H1 (cell line): ENCODE measurements around the gene CPNE5. TPM values are rescaled to one million over a fixed set of nuclear protein-coding genes. Genes with fewer than 3 reads are reported as not detected.

Experiments
- CTCF ChIA-PET: fragments of 300-600 bp; sonication (Branson Sonifier 250); formaldehyde crosslinking; loops from one replicate; lab custom pipeline; 2021; ENCODE audit not compliant: partially characterized antibody; lab: Charles Lee
- POLR2A ChIA-PET: fragments of 300-600 bp; sonication (Branson Sonifier 250); formaldehyde crosslinking; loops from one replicate; lab custom pipeline; 2021; ENCODE audit warnings: inconsistent platforms; ENCODE audit not compliant: partially characterized antibody; lab: Charles Lee
- DNase-seq, 2 experiments: peaks; one replicate each; pipeline versions ENCODE4 v3.0.0 to v3.0.0-alpha.2; 2010 to 2022; ENCODE audit warnings: low spot score in 2 of 2, low read depth in 1 of 2, mixed read lengths in 1 of 2
- FAIRE-seq: peaks from 2 replicates; lab custom pipeline; 2011; peaks lifted over from hg19 to GRCh38; lab: Jason Lieb, UNC
- H2AFZ ChIP-seq: 2 replicates; pipeline ENCODE4 v1.8.1; 2012; ENCODE audit warnings: low read length, inconsistent platforms
- H2AK5ac ChIP-seq: 2 replicates; pipeline ENCODE4 v1.6.1; 2013; ENCODE audit warnings: low read depth, low read length
- H2BK120ac ChIP-seq: replicated peaks from 2 replicates; pipeline ENCODE3; 2013; ENCODE audit warnings: low read depth, low read length, inconsistent platforms
- H2BK12ac ChIP-seq: 2 replicates; pipeline ENCODE4 v1.6.1; 2013; ENCODE audit warnings: low read depth, low read length
- H2BK15ac ChIP-seq: 2 replicates; pipeline ENCODE4 v1.6.1; 2013; ENCODE audit warnings: low read length
- H2BK20ac ChIP-seq: 2 replicates; pipeline ENCODE4 v1.6.1; 2013; ENCODE audit warnings: low read length
- H2BK5ac ChIP-seq: 2 replicates; pipeline ENCODE4 v1.6.1; 2013; ENCODE audit warnings: low read depth, low read length
- H3K14ac ChIP-seq: 2 replicates; pipeline ENCODE4 v1.6.1; 2013; ENCODE audit warnings: inconsistent platforms; ENCODE audit not compliant: insufficient read length
- H3K18ac ChIP-seq: 2 replicates; pipeline ENCODE4 v1.6.1; 2013; ENCODE audit warnings: low read length; ENCODE audit errors: extremely low read depth
- H3K23ac ChIP-seq: 2 replicates; pipeline ENCODE4 v1.6.1; 2013; ENCODE audit warnings: inconsistent platforms; ENCODE audit not compliant: insufficient read length
- H3K23me2 ChIP-seq: 2 replicates; pipeline ENCODE4 v1.6.1; 2013; ENCODE audit warnings: low read depth, low read length
- H3K27ac ChIP-seq: 2 replicates; pipeline ENCODE4 v1.6.1; 2011; ENCODE audit warnings: low read depth, low read length, inconsistent platforms
- H3K27me3 ChIP-seq, 4 experiments: replicated peaks in 1 of 4; 1 replicate in 1 of 4; 2 replicates in 3 of 4; pipeline versions ENCODE4 v1.6.1 to v1.8.1; 2011 to 2013; ENCODE audit warnings: low read length in 3 of 4, mild to moderate bottlenecking in 3 of 4, inconsistent platforms in 2 of 4, mixed read lengths in 2 of 4, moderate library complexity in 1 of 4; ENCODE audit not compliant: control insufficient read depth in 3 of 4, insufficient read depth in 3 of 4; ENCODE audit errors: extremely low read depth in 1 of 4
- H3K36me3 ChIP-seq, 4 experiments: 2 replicates each; pipeline versions ENCODE4 v1.6.1 to v1.8.1; 2011 to 2013; ENCODE audit warnings: mild to moderate bottlenecking in 4 of 4, low read length in 3 of 4, moderate library complexity in 2 of 4, control low read depth in 1 of 4, inconsistent platforms in 1 of 4; ENCODE audit not compliant: insufficient read depth in 4 of 4, control insufficient read depth in 2 of 4
- H3K4ac ChIP-seq: replicated peaks from 2 replicates; pipeline ENCODE3; 2013; ENCODE audit warnings: low read length, low read depth, mixed read lengths, inconsistent platforms; ENCODE audit not compliant: insufficient read length
- H3K4me1 ChIP-seq, 4 experiments: replicated peaks in 1 of 4; 1 replicate in 1 of 4; 2 replicates in 3 of 4; pipeline versions ENCODE4 v1.6.1 to v1.8.1; 2011 to 2013; ENCODE audit warnings: low read length in 3 of 4, inconsistent platforms in 2 of 4, mixed read lengths in 1 of 4; ENCODE audit not compliant: insufficient read depth in 4 of 4, control insufficient read depth in 3 of 4
- H3K4me2 ChIP-seq, 2 experiments: 2 replicates each; pipeline versions ENCODE4 v1.6.1 to v1.8.1; 2011 to 2013; ENCODE audit warnings: low read depth in 2 of 2, low read length in 2 of 2, control low read depth in 1 of 2, inconsistent platforms in 1 of 2, mild to moderate bottlenecking in 1 of 2; ENCODE audit not compliant: insufficient read depth in 1 of 2
- H3K4me3 ChIP-seq, 4 experiments: fragments of 200-600, 300-600 bp in 1 of 4; sonication (generic), shearing (Covaris generic), sonication (Bioruptor Twin) in 1 of 4; 2 replicates each; pipeline versions ENCODE4 v1.5.1 to v1.8.1; 2011 to 2016; ENCODE audit warnings: low read length in 4 of 4, low read depth in 3 of 4, control low read depth in 2 of 4, inconsistent platforms in 2 of 4, mild to moderate bottlenecking in 2 of 4, mixed read lengths in 1 of 4, moderate library complexity in 1 of 4; ENCODE audit not compliant: insufficient read depth in 2 of 4; ENCODE audit errors: extremely low read depth in 1 of 4
- H3K56ac ChIP-seq: replicated peaks from 2 replicates; pipeline ENCODE3; 2013; ENCODE audit warnings: low read depth, mild to moderate bottlenecking, mixed read lengths, low read length, inconsistent platforms; ENCODE audit not compliant: insufficient read length
- H3K79me1 ChIP-seq: 2 replicates; pipeline ENCODE4 v1.6.1; 2013; ENCODE audit warnings: low read depth, low read length, control low read depth
- H3K79me2 ChIP-seq, 2 experiments: 2 replicates each; pipeline versions ENCODE4 v1.6.1 to v1.8.1; 2012 to 2013; ENCODE audit warnings: low read length in 2 of 2, mild to moderate bottlenecking in 2 of 2, inconsistent platforms in 1 of 2; ENCODE audit not compliant: insufficient read depth in 2 of 2, control insufficient read depth in 1 of 2
- H3K9ac ChIP-seq, 4 experiments: replicated peaks in 1 of 4; 1 replicate in 1 of 4; 2 replicates in 3 of 4; pipeline versions ENCODE4 v1.6.1 to v1.8.1; 2011 to 2013; ENCODE audit warnings: low read depth in 3 of 4, low read length in 3 of 4, control low read depth in 2 of 4, mild to moderate bottlenecking in 2 of 4, moderate library complexity in 2 of 4, inconsistent platforms in 1 of 4; ENCODE audit errors: extremely low read depth in 1 of 4
- H3K9me3 ChIP-seq, 2 experiments: 2 replicates each; pipeline versions ENCODE4 v1.6.1 to v1.8.1; 2012 to 2013; ENCODE audit warnings: mild to moderate bottlenecking in 2 of 2, moderate library complexity in 2 of 2, control low read depth in 1 of 2, inconsistent platforms in 1 of 2, low read depth in 1 of 2, low read length in 1 of 2, mixed read lengths in 1 of 2; ENCODE audit not compliant: insufficient read depth in 2 of 2
- H4K20me1 ChIP-seq, 2 experiments: replicated peaks in 1 of 2; 2 replicates each; pipeline versions ENCODE3 to v1.8.1; 2011 to 2013; ENCODE audit warnings: inconsistent platforms in 2 of 2, low read length in 2 of 2, mild to moderate bottlenecking in 1 of 2; ENCODE audit not compliant: insufficient read depth in 2 of 2, control insufficient read depth in 1 of 2
- H4K5ac ChIP-seq: 2 replicates; pipeline ENCODE4 v1.6.1; 2013; ENCODE audit warnings: low read length, low read depth, mixed read lengths, inconsistent platforms; ENCODE audit not compliant: insufficient read length
- H4K8ac ChIP-seq: 2 replicates; pipeline ENCODE4 v1.8.0; 2013; ENCODE audit warnings: mild to moderate bottlenecking, moderate library complexity, low read length, inconsistent platforms; ENCODE audit not compliant: insufficient read depth; ENCODE audit errors: extremely low read depth
- H4K91ac ChIP-seq: replicated peaks from 2 replicates; pipeline ENCODE3; 2013; ENCODE audit warnings: low read length, mixed read lengths, inconsistent platforms; ENCODE audit not compliant: insufficient read length
- ASH2L ChIP-seq: fragments of 200-600, 300-600 bp; sonication (generic); IDR thresholded peaks from one replicate; pipeline ENCODE4 v1.7.1; 2017; ENCODE audit warnings: low read length
- BCL11A ChIP-seq, 2 experiments: IDR thresholded peaks; one replicate each; pipeline ENCODE4 v1.6.1; 2011; ENCODE audit warnings: low read depth in 2 of 2, low read length in 2 of 2, mild to moderate bottlenecking in 2 of 2
- CBX5 ChIP-seq: fragments of 300-800, 300-1000 bp; sonication (generic); IDR thresholded peaks from 2 replicates; pipeline ENCODE4 v1.7.1; 2016; ENCODE audit warnings: antibody characterized with exemption, low read length, low read depth
- CTBP2 ChIP-seq: IDR thresholded peaks from 2 replicates; pipeline ENCODE4 v1.7.0; 2011; ENCODE audit warnings: borderline replicate concordance, mild to moderate bottlenecking, moderate library complexity, mixed read lengths, low read length; ENCODE audit not compliant: insufficient read depth, insufficient read length
- EGR1 ChIP-seq: IDR thresholded peaks from 2 replicates; pipeline ENCODE4 v1.6.1; 2011; ENCODE audit warnings: low read depth, low read length, borderline replicate concordance
- FOSL1 ChIP-seq: IDR thresholded peaks from 2 replicates; pipeline ENCODE4 v1.6.1; 2011; ENCODE audit warnings: mild to moderate bottlenecking, low read depth, low read length, moderate library complexity; ENCODE audit not compliant: insufficient read depth
- JUND ChIP-seq: IDR thresholded peaks from 2 replicates; pipeline ENCODE4 v1.6.1; 2011; ENCODE audit warnings: mild to moderate bottlenecking, improper control_type of control experiment, low read length
- SP1 ChIP-seq: IDR thresholded peaks from 2 replicates; pipeline ENCODE4 v1.6.1; 2011; ENCODE audit warnings: low read depth, low read length
- SUZ12 ChIP-seq: fragments of 200-600 bp; sonication (generic); IDR thresholded peaks from 2 replicates; pipeline ENCODE4 v1.6.1; 2012; ENCODE audit warnings: mild to moderate bottlenecking, inconsistent platforms, low read length, moderate library complexity, mixed read lengths
- WGBS, 2 experiments: shearing (Covaris generic) in 1 of 2; methylation state at CpG; one replicate each; pipeline versions ENCODE4 v1.1.6 to v1.1.7; 2013 to 2015; ENCODE audit warnings: low lambda C conversion rate in 2 of 2, mixed read lengths in 2 of 2, inconsistent platforms in 1 of 2, low coverage in 1 of 2, missing lambda C conversion rate in 1 of 2; ENCODE audit not compliant: insufficient replicate concordance in 2 of 2, insufficient coverage in 1 of 2, insufficient read length in 1 of 2; ENCODE audit errors: extremely low coverage in 1 of 2, missing lambda C conversion rate in 1 of 2; 5-methylcytosine and 5-hydroxymethylcytosine counted together
- polyA plus RNA-seq, 7 experiments: library from polyadenylated mRNA; depleted of rRNA in 3 of 7; stranded (reverse) in 5 of 7; unstranded in 2 of 7; fragments of >200 nt in 5 of 7; fragments of 200-250 nt in 2 of 7; gene quantifications; 1 replicate in 5 of 7; 2 replicates in 1 of 7; 4 replicates in 1 of 7; pipeline versions ENCODE4 v1.2.1 to v1.2.3, GENCODE V29; 2011 to 2013; ENCODE audit warnings: missing spikeins in 2 of 7, mixed read lengths in 2 of 7
- total RNA-seq: library from RNA; stranded (reverse); fragmentation: NEBNext Ultra II Directional; extraction: Animal tissue kit (Norgen Biotek cat#: 25700); gene quantifications from 2 replicates; pipeline ENCODE4 v1.2.1, GENCODE V29; 2021
- TF ChIP-seq, protein P1 (sequence below): IDR thresholded peaks from 2 replicates; pipeline ENCODE4 v1.6.1; 2012; ENCODE audit warnings: inconsistent platforms
- TF ChIP-seq, protein P2 (sequence below): IDR thresholded peaks from 2 replicates; pipeline ENCODE4 v1.6.1; 2012; ENCODE audit warnings: inconsistent platforms

CPNE5 gene
- total and polyA plus RNA-seq, 2 of the 8 experiments (the other 6 are each of a cell fraction or from before 2014, with no cell fraction given): 0.88 to 1.8 TPM

- Histone ChIP-seq H2BK120ac (no peak overlapping the region), H3K36me3 (no peaks in the 10 kb centered on the region), H2AFZ (no peak overlapping the region), H2AK5ac (no peak overlapping the region), H3K79me2 (no peaks in the 10 kb centered on the region), H2BK20ac (no peak overlapping the region), H3K9me3 (no peaks in the 10 kb centered on the region), H4K5ac (no peak overlapping the region), H3K14ac (no peak overlapping the region), H3K4me2 (no peak overlapping the region), H3K18ac (no peak overlapping the region; the same call in 1 of the 2 replicates), H3K79me1 (no peaks in the 10 kb centered on the region), H3K9ac (no peak overlapping the region), H3K56ac (no peak overlapping the region), H3K23ac (no peak overlapping the region), H4K20me1 (no peaks in the 10 kb centered on the region), H4K8ac (no peak overlapping the region), H3K4me1 (peaks cover 0 to 9% (median 2%) of the 10 kb centered on the region in 4 experiments; a peak in 5 of 7 replicates), H3K4me3 (no peak overlapping the region), H4K91ac (peak overlapping the region; percentile 34), H3K27ac (no peak overlapping the region), H3K23me2 (no peaks in the 10 kb centered on the region), H2BK15ac (peak overlapping the region; percentile 40; the same call in 1 of the 2 replicates), H3K4ac (no peak overlapping the region), H2BK12ac (0 out of 2 replicates have a peak overlapping the region, but pooled peaks have one; percentile 27), H3K27me3 (no peaks in the 10 kb centered on the region; a peak in 2 of 7 replicates), H2BK5ac (no peak overlapping the region)
- ChIA-PET CTCF (interaction anchor here (0.6 to 2.3 kb wide), 9 partner anchors 9 to 58 kb away, joined by 3 to 8 read pairs (median 3); no protein-coding TSS in a partner anchor), POLR2A (no interaction called here)
- TF ChIP-seq, protein P1, sequence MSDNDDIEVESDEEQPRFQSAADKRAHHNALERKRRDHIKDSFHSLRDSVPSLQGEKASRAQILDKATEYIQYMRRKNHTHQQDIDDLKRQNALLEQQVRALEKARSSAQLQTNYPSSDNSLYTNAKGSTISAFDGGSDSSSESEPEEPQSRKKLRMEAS: no peak
- no peak for TF ChIP-seq JUND
- no peak for TF ChIP-seq EGR1
- TF ChIP-seq, protein P2, sequence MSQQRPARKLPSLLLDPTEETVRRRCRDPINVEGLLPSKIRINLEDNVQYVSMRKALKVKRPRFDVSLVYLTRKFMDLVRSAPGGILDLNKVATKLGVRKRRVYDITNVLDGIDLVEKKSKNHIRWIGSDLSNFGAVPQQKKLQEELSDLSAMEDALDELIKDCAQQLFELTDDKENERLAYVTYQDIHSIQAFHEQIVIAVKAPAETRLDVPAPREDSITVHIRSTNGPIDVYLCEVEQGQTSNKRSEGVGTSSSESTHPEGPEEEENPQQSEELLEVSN: no peak
- no peak for TF ChIP-seq SP1
- no peak for TF ChIP-seq ASH2L
- no peak for TF ChIP-seq CBX5
- no peak for TF ChIP-seq SUZ12
- no peak for TF ChIP-seq CTBP2
- TF ChIP-seq FOSL1: no peak
- TF ChIP-seq BCL11A (IDR thresholded peaks at IDR 0.05; ENCODE audit: low read depth in 2 of 2, low read length in 2 of 2): no peak
- WGBS, 2 experiments: 92% methylated on average over 12 of the region's 12 CpGs; no CpG with 5 or more reads in 1 of the 2 experiments
- FAIRE-seq (no peak), DNase-seq (no peak)
These were observed 15.7 kb downstream of the CPNE5 start for GRCh38 chr6:36823421-36824096.
